AG09309 (cell line): Measurements from ENCODE around the gene BMP2K.

Source experiments
- DNase-seq: peaks from one replicate; pipeline ENCODE4 v3.0.0-alpha.2; 2010; ENCODE audit warnings: low read depth
- H3K4me3 ChIP-seq: 2 replicates; pipeline ENCODE4 v1.5.1; 2011; ENCODE audit warnings: mild to moderate bottlenecking, low read depth, low read length, moderate library complexity; ENCODE audit not compliant: control insufficient read depth
- TF ChIP-seq, protein P1 (sequence below): IDR thresholded peaks from 2 replicates; pipeline ENCODE4 v1.5.1; 2011; ENCODE audit warnings: mild to moderate bottlenecking, low read depth, low read length, inconsistent platforms; ENCODE audit not compliant: insufficient read depth, control insufficient read depth; ENCODE audit errors: missing control alignments

The BMP2K gene

DNA sequence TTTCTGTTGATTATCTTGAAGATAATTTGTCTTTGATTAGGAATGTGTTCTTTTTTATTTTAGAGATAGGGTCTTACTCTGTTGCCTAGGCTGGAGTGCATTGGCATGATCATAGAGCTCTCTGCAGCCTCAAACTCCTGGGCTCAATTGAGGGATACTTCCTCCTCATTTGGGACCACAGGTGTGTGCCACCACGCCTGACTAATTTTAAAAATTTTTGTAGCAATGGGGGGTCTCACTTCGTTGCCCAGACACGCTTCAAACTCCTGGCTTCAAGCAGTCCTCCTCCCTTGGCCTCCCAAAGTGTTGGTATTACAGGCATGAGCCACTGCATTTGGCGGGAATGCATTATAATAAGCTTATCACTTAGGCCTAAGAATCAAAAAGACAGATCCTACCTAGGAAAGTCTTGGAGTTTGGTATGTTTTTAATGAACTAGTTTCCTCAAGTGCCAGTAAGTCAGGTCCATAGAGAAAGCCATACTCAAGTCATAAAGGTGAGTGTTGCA, 21.7 kb downstream of the BMP2K start:
- H3K4me3 ChIP-seq: no peak overlapping the region
- no peak for DNase-seq

DNA sequence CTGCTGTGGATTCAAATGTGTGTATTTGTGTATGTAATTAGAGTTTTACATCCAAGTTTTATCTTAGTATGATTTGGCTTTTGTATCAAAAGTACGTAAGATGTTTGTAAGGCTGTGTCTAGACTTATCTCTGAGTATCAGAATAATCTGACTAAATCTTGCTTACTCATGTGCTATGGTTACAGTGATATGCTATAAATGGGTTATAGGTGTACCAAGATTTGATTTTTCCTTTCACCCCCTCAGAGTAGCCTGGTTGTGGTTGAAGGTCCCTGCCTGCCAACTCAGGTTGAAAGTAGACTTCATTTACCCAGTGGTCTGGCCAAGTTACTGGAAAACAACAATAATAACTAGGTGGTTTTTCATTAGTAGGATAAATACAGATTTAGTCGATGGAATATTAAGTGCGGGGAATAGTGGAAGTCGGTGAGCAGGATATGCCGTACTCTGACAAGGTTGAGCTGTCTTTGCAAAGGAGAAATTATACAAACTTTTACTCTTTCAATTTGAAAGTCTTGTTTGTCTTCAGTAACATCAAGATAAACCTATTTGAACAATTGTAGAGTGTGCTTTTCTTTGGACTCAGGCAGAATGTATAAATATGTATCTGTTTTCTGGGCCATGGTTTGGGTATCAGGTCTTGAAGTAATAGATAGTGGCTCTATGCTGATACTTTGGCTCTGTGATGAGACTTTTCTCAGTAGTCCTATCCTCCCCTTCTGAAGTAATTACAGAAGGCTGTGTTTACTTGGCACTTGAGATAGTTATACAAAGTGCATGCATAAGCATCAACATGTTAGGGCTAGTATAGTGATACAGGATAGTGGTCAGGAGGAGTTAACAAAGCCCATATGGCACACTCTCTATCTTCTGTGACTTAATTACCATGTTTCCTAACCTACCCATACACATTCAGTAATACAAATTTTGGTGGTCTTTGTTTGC, 23.7 kb downstream of the BMP2K start:
- DNase-seq: no peak
- TF ChIP-seq, protein P1, sequence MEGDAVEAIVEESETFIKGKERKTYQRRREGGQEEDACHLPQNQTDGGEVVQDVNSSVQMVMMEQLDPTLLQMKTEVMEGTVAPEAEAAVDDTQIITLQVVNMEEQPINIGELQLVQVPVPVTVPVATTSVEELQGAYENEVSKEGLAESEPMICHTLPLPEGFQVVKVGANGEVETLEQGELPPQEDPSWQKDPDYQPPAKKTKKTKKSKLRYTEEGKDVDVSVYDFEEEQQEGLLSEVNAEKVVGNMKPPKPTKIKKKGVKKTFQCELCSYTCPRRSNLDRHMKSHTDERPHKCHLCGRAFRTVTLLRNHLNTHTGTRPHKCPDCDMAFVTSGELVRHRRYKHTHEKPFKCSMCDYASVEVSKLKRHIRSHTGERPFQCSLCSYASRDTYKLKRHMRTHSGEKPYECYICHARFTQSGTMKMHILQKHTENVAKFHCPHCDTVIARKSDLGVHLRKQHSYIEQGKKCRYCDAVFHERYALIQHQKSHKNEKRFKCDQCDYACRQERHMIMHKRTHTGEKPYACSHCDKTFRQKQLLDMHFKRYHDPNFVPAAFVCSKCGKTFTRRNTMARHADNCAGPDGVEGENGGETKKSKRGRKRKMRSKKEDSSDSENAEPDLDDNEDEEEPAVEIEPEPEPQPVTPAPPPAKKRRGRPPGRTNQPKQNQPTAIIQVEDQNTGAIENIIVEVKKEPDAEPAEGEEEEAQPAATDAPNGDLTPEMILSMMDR: no peak
- no peak overlapping the region for H3K4me3 ChIP-seq

More for the DNA sequence above, 21.7 kb downstream of the BMP2K start:
- TF ChIP-seq, protein P1: no peak

DNA sequence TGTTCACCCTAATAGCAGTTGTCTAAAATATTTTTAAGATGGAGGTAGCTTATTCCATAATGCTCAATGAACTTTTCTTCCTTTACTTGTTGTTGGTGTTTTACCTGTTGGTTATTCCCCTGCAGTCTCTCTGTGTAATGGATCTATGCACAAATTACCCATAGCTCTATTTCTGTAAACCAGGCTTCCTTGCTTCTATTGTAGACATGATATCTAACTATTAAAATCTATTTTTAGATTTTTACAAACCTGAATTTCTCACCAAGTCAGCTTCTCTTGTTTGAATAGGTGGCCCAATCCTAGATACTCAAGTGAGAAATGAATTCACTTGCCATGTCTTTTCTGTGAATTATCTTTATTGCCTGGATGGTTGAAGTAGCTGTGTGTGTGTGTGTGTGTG, 24.8 kb downstream of the BMP2K start:
- TF ChIP-seq, protein P1: no peak
- DNase-seq: no peak
- no peak overlapping the region for H3K4me3 ChIP-seq

DNA sequence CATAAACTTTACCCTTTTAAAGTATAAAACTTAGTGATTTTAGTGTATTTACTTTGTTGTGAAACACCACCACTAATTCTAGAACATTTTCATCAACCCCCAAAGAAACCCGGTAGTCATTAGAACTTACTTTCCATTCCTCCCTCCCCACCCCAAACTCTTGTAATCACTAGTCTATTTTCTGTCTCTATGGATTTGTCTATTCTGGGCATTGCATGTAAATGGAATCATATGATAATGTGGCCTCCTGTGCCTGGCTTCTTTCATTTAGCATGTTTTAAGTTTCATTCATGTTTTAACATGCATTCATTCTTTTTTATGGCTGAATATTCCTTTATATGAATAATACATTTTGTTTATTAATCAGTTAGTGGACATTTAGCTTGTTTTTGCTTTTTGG, 27.8 kb downstream of the BMP2K start:
- H3K4me3 ChIP-seq: no peak overlapping the region
- no peak for DNase-seq
- TF ChIP-seq, protein P1: no peak

DNA sequence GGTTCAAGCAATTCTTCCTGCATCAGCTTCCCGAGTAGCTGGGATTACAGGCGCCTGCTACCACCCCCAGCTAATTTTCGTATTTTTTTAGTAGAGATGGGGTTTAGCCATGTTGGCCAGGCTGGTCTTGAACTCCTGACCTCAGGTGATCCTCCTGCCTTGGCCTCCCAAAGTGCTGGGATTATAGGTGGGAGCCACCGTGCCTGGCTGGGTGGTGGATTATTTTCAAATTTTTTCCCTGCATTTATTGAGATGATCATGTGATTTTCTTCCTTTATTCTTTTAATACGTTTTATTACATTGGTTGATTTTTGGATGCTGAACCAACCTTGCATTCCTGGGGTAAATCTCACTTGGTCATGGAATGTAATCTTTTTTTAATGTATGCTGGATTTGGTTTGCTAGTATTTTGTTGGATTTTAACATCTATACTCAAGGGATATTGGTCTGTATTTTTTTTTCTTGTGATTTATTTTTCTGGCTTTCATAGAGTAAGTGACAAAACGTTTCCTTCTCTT, 30.9 kb downstream of the BMP2K start:
- TF ChIP-seq, protein P1: no peak
- no peak for DNase-seq
- H3K4me3 ChIP-seq: no peak overlapping the region

DNA sequence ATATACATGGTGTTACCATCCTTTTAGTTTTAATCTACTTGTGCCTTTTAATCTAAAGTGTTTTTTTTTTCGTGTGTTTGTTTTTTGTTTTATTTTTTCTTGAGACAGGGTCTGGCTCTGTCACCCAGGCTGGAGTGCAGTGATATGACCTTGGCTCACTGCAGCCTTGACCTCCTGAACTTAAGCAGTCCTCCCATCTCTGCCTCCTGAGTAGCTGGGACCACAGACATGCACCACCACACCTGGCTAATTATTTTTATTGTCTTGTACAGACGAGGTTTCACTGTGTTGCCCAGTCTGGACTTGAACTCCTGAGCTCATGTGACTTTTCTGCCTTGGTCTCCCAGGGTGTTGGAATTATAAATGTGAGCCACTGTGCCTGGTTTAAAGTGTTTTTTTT, 33.1 kb downstream of the BMP2K start:
- TF ChIP-seq, protein P1: no peak
- DNase-seq: no peak
- H3K4me3 ChIP-seq: no peak overlapping the region
